HL-60 (cell line): ENCODE measurements around the gene ALMS1.

ENCODE experiments used
- DNase-seq, 2 experiments: peaks; one replicate each; pipeline ENCODE4 v3.0.0-alpha.2; 2010 to 2020; ENCODE audit warnings: low read depth in 1 of 2, low spot score in 1 of 2
- H3K27ac ChIP-seq: fragments of 250-450 bp; sonication (Bioruptor Pico); replicated peaks from 2 replicates; pipeline ENCODE4 v1.5.1; 2020; ENCODE audit warnings: mild to moderate bottlenecking, moderate library complexity
- H3K27me3 ChIP-seq: fragments of 250-450 bp; sonication (Bioruptor Pico); 2 replicates; pipeline ENCODE4 v1.5.1; 2021; ENCODE audit warnings: mild to moderate bottlenecking, moderate library complexity; ENCODE audit not compliant: insufficient read depth, poor library complexity, severe bottlenecking
- H3K4me3 ChIP-seq: replicated peaks from 2 replicates; pipeline ENCODE4 v1.5.1; 2011; ENCODE audit warnings: mild to moderate bottlenecking, control low read depth, low read length; ENCODE audit not compliant: insufficient read depth
- CTCF ChIP-seq: IDR thresholded peaks from one replicate; pipeline ENCODE4 v1.5.1; 2011; ENCODE audit warnings: low read length, control low read depth, inconsistent platforms; ENCODE audit not compliant: insufficient read depth
- GABPA ChIP-seq: IDR thresholded peaks from 2 replicates; pipeline ENCODE4 v1.6.1; 2012; ENCODE audit warnings: low read depth
- POLR2AphosphoS5 ChIP-seq: IDR thresholded peaks from 2 replicates; pipeline ENCODE4 v1.6.1; 2012; ENCODE audit warnings: low read depth
- REST ChIP-seq: IDR thresholded peaks from 2 replicates; pipeline ENCODE4 v1.6.1; 2012; ENCODE audit warnings: low read depth; ENCODE audit not compliant: insufficient replicate concordance
- SPI1 ChIP-seq: IDR thresholded peaks from 2 replicates; pipeline ENCODE4 v1.6.1; 2012; ENCODE audit warnings: low read depth, mild to moderate bottlenecking, borderline replicate concordance

The ALMS1 gene

GRCh38 chr2:73611193-73611592, 225.6 kb downstream of the ALMS1 start:
- DNase-seq: no peak
- no peak overlapping the region for H3K27ac ChIP-seq
- no peak overlapping the region for H3K4me3 ChIP-seq
- TF ChIP-seq SPI1 (no peak), GABPA (no peak), CTCF (no peak), REST (no peak), POLR2AphosphoS5 (no peak)
- no peaks in the 10 kb centered on the region for H3K27me3 ChIP-seq

- H3K27me3 ChIP-seq: no peaks in the 10 kb centered on the region
- H3K4me3 ChIP-seq: no peak overlapping the region
- DNase-seq: no peak
- no peak overlapping the region for H3K27ac ChIP-seq
- TF ChIP-seq POLR2AphosphoS5: no peak
- no peak for TF ChIP-seq GABPA
- no peak for TF ChIP-seq REST
- TF ChIP-seq SPI1: no peak
- no peak for TF ChIP-seq CTCF
Observed at GRCh38 chr2:73611867-73612266, 226.2 kb downstream of the ALMS1 start.

- Histone ChIP-seq H3K27ac (no peak overlapping the region), H3K4me3 (no peak overlapping the region), H3K27me3 (no peaks in the 10 kb centered on the region)
- DNase-seq: peak in 1 of 2 experiments; percentile 8
- TF ChIP-seq SPI1 (no peak), CTCF (no peak), GABPA (no peak), POLR2AphosphoS5 (no peak), REST (no peak)
Observed at GRCh38 chr2:73614105-73614504, 228.5 kb downstream of the ALMS1 start.
